Measurements from ENCODE around the gene UBXN10.

Gene UBXN10

DNA sequence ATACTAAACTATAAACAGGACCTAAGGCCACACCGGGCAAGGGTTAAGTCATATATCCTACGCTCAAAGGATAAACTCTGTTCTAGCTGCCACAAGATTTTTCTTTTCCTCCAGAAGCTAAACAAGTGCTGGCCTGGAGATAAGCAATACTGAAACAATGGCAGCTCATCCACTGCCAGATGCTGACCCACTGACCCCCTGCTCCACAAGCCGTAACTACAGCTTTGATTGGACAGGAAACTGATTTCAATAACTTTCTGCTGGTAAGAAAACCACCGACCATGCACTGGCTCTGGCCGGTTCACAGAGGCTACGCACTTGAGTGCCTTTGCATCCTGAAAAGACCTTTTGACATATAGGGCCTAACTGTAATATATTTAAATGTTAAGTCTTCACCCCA, 51.8 kb downstream of the UBXN10 start:
- peak; percentile 44 for DNase-seq (ENCODE audit: low spot score)

DNA sequence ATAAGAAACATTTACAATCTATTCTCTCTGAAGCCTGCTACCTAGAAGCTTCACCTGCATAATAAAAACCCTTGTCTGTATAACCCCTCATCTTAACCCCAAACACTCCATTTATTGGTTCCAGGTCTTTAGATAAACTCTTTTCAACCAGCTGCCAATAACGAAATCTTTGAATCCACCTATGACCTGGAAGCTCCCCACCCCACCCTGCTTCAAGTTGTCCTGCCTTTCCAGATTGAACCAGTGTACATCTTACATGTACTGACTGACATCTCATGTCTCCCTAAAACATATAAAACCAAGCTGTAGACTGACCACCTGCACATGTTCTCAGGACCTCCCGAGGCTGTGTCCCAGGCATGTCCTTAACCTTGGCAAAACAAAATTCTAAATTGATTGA, 54.1 kb downstream of the UBXN10 start:
- no peak for DNase-seq (ENCODE audit: low spot score)

DNA sequence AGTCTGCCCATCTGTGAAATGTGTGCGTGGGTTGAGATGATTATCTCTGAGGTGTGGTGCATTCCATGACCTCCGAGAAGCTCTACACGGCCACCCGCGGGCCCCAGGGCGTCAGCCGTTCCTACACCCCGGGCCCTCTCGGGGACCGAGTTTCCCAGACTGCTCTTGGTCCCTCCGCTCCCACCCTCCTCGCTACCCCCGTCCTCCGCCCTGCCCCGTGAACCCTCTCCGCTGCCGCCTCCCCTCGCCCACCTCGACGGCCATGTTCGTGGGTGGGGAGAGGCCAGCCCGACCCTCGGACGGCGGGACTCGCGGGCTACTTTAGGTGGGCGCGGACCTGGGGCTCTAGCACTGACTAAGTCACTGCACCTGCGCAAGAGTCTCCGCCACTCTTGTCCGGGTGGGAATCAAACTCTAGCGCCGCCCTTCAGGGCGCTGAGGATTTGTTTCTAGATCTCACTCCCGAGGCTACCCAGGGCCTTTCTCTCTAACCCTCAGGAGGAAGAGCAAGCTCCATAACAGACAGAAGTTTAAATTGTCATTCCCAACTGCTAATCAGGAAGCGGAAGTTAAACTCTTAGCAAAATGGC, 57.1 kb downstream of the UBXN10 start:
- DNase-seq (ENCODE audit: low spot score), result no peak
